HG02588 (cell line): ENCODE measurements around the gene SPTAN1.
A peak's percentile ranks its signal among the peaks of the same experiment; 100 is the strongest.
"Not testable (repeated sequence)": the region's sequence is repeated elsewhere in the genome, so short reads cannot be mapped to it uniquely, and the experiment has no call there.

ENCODE experiments used
- ATAC-seq: cut with Tn5 transposase; IDR thresholded peaks from one replicate; pipeline ENCODE4 v1.9.1; 2021; ENCODE audit warnings: mild to moderate bottlenecking, moderate library complexity; ENCODE audit not compliant: unreplicated experiment

SPTAN1 gene

DNA sequence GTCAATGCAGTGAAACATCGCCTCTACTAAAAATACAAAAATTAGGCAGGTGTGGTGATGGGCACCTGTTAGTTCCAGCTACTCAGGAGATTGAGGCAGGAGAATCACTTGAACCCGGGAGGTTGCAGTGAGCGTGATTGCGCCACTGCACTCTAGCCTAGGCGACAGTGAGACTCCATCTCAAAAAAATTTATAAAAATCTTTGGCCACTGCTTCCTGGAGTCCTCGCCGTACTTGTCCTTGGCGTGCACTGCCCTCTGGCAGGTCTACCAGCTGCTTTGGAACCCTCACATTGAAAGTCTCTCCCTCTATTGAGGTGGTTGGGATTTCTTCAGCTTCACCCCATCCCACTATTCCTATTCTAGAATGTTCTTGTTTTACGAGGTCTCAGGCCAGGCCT lies 79.2 kb downstream of the SPTAN1 start:
- no peak for ATAC-seq

DNA sequence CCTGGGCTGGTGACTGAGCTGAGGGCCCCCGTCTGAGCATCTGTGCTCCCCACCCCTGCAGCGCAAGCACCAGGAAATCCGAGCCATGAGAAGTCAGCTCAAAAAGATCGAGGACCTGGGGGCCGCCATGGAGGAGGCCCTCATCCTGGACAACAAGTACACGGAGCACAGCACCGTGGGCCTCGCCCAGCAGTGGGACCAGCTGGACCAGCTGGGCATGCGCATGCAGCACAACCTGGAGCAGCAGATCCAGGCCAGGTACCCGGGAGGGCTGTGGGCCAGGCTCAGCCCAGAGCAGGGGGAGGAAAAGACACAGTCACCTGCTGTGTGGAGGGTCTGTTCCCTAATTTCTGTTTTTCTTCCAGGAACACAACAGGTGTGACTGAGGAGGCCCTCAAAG lies 79.7 kb downstream of the SPTAN1 start:
- no peak for ATAC-seq

DNA sequence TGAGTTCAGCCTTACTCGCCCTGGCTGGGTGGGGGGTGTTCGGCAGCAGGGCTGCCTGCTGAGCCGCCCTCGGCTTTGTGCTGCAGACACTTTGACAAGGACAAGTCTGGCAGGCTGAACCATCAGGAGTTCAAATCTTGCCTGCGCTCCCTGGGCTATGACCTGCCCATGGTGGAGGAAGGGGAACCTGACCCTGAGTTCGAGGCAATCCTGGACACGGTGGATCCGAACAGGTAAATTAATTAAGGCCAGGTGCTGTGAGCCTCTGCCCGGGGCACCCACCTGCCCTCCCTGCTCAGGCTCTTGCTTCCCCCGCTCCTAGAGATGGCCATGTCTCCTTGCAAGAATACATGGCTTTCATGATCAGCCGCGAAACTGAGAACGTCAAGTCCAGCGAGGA lies 80.1 kb downstream of the SPTAN1 start:
- no peak for ATAC-seq

GRCh38 chr9:128633057-128633456 lies 80.7 kb downstream of the SPTAN1 start:
- no peak for ATAC-seq

GRCh38 chr9:128633601-128634000 lies 81.2 kb downstream of the SPTAN1 start:
- ATAC-seq, result no peak

DNA sequence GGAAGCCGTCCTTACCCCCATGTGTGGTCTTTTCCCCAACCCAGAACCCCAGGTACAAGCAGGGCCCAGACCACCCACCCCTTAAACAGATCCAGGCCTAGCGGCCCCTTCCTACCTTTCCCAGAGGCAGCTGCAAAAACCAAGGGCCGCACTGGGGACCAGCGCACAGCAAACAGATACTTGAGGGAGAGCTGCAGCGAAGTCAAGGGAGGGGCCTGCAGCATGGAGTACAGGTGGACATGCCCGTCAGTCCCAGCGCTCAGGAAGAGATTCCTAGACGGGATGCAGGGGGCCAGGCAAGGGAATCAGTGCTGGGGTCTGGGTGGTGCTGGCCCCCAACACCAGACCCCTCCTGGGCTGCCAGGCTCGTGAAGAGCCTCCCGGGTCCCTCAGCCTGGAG lies 81.7 kb downstream of the SPTAN1 start:
- ATAC-seq, result no peak

GRCh38 chr9:128634651-128635262 lies 82.4 kb downstream of the SPTAN1 start:
- no peak for ATAC-seq

GRCh38 chr9:128635266-128636023 lies 83.1 kb downstream of the SPTAN1 start:
- ATAC-seq, result no peak

- ATAC-seq, result no peak
Measured at GRCh38 chr9:128636024-128636390, 83.6 kb downstream of the SPTAN1 start.

DNA sequence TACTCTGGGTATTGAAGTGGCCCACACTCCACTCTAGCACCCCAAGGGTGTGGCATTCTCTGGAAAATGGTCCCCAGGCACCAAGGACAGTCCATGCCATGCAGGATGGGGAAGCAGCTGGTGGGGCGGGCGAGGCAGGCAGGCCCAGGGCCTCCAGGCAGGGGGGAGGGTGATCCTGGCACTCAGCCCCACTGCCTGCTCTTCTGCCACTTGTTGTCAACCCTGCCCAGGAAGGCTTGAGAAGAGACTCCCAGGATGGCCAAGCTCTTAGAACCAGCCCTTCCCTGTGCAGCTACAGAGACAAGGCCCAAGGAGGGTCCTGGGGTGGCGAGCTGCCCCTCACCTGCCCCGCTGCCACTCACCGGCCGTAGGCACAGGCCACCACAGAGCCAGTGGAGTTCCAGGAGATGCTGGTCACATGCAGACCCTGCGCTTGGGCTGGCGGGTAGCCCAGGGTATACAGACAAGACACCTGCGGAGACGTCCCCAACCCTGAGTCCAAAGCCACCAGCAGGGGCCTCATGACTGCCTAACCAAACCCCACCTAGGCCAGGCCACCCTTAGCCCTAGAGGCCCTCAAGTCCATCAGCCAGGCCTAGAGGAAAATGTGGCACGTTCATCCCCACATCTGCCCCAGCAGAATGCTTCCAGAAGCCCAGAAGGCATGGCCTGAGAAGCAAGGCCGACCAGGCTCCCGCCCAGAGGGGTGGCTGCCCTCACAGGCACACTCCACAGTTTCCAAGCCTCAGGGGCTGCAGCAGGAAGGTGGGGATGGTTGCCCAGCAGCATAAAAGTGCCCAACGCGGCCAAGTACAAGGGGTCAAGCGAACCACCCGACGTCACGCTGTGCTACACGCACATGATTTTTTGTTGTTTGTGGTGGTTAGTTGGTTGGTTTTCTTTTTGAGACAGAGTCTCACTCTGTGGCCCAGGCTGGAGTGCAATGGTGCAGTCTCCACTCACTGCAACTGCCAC lies 84.5 kb downstream of the SPTAN1 start:
- no peak for ATAC-seq

GRCh38 chr9:128637656-128638055 lies 85.3 kb downstream of the SPTAN1 start:
- no peak for ATAC-seq

GRCh38 chr9:128638580-128638979 lies 86.2 kb downstream of the SPTAN1 start:
- no peak for ATAC-seq

DNA sequence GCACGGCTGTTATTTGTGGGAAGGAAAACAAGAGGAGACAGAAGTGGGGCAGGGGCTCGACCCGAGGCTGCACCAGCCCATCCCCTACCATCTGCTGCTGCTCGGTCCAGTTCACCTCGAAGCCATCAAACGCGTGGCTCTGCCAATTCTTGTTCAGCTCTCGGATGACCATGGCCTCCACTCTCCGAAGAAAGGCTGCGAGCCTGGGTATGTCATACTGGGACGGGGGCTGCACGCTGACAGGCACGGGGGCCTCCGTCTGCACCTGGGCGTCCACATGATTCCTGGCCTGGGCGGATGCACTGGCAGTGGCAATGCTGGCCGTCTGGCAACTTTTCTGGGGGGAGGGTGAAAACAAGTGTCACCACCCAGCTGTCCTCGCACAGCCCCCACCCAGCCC lies 88.2 kb downstream of the SPTAN1 start:
- ATAC-seq, result no peak

- ATAC-seq, result no peak
Measured at GRCh38 chr9:128642675-128643245, 90.4 kb downstream of the SPTAN1 start.

DNA sequence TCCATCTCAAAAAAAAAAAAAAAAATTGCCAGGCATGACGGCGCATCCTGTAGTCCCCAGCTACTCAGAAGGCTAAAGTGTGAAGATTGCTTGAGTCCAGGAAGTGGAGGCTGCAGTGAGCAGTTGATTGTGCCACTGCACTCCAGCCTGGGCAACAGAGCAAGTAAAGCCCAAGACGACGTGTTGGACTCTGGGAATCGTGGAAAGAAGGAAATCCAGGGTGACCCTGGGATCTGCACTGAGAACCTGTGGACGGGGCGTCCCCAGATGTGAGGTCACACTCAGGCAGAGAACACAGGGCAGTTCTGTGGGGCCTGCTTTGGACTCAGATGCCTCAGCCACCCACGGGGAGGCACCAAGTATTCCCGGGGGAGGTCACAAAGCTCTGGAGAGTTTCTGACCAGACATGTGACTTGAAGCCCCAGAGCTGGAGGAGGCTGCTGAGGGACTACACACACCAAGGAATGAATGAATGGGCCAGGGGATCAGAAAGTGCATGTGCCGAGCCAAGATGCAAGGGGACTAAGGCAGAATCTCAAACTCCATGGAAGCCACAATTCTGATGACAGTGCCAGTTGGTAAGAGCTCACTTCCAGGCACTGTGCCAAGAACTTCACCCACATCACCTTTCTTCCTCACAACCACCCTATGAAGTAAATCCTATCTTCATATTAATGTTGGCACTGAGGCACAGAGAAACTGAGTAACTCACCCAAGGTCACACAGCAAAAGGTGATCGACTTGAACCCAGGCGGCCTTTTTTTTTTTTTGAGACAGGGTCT lies 91.3 kb downstream of the SPTAN1 start:
- ATAC-seq, result peak; percentile 68

DNA sequence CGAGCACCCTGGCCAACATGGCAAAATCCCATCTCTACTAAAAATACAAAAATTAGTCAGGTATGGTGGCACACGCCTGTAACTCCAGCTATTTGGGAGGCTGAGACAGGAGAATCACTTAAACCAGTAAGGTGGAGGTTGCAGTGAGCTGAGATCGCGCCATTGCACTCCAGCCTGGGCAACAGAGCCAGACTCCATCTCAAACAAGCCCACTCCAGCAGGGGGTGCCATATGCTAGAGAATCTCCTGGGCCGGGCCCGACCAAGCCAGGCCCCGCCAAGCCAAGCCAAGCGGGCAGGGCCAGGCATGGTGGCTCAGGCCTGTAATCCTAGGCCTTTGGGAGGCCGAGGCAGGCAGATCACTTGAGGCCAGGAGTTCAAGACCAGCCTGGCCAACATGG lies 95.8 kb downstream of the SPTAN1 start:
- ATAC-seq, result not testable (repeated sequence)

DNA sequence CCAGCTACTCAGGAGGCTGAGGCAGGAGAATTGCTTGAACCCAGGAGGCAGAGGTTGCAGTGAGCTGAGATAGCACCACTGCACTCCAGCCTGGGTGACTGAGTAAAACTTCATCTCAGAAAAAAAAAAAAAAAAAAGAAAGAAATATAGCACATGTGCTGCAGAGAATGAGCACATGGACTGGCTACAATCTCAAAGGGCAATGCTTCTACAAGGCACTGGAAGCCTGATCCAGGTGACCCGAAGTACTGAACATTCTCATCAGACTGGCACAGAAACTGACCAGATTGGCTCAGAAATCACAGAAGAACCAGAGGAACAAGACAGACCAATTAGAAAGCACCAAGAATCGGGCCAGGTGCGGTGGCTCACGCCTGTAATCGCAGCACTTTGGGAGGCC lies 99.4 kb downstream of the SPTAN1 start:
- ATAC-seq, result no peak

GRCh38 chr9:128653908-128654307 lies 101.5 kb downstream of the SPTAN1 start:
- ATAC-seq, result no peak

DNA sequence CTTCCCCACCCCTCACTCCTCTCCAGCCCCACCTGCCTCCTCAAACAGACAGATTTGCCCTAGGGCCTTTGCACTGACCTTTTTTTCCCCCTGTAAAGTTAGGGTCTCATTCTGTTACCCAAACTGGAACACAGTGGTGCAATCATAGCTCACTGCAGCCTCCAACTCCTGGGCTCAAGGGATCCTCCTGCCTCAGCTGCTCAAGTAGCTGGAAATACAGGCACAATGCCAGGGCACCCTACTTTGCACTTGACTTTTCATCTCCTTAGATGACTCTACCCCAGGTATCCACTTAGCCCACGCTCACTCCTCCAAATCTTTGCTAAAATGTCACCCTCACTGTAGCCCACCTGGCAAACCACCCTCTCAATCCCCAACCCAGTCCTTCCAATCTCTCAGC lies 102.1 kb downstream of the SPTAN1 start:
- ATAC-seq, result no peak
